ENCODE results near the gene ZNF185. TPM values are rescaled to one million over a fixed set of nuclear protein-coding genes. Genes with fewer than 3 reads are reported as not detected.

ZNF185 gene
- total and polyA plus RNA-seq, 9 donors = 3.5 to 28.7 (median 10.0) TPM

DNA sequence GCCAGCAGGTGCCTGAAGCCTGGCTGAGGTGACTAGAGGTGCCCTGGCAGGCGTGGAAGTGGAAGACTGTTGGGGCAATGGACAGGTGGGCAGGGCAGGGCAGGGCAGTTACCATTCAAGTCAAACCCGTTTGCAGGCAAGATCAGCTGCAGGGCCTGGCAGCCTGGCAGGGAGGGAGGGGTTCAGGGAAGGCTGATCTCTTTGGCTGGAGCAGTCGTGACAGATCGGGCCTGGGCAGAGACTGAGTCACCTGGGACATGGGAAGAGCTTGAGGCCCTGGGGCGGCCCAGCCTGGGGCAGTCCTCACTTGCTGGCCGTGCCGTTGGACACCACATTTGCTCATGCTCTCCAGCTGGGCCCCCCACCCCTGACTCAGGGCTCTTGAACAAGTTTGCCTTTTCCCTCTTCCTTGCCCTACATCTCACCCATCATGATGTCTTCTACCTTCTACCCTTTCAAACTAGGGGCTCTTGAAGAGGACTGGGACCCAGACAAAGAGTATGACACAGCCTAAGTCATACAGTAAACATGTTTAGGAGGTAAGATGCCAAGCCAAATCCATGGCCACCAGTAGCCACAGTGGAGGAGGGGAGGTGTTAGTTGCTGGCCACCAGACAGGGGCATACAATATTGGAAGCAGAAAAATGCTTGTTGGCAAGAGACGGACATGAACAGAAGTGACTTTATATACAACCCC is 2.0 kb upstream of the ZNF185 start:
- intact Hi-C loops (cut with DNase I) = no loop called here
- DNase-seq = no peak
- H3K4me1 ChIP-seq (ENCODE audit: insufficient read depth) = no peaks in the 10 kb centered on the region
- no peak for TF ChIP-seq POLR2A (IDR thresholded peaks at IDR 0.05)
- TF ChIP-seq EP300 (IDR thresholded peaks at IDR 0.05) = no peak
- TF ChIP-seq, protein P1, sequence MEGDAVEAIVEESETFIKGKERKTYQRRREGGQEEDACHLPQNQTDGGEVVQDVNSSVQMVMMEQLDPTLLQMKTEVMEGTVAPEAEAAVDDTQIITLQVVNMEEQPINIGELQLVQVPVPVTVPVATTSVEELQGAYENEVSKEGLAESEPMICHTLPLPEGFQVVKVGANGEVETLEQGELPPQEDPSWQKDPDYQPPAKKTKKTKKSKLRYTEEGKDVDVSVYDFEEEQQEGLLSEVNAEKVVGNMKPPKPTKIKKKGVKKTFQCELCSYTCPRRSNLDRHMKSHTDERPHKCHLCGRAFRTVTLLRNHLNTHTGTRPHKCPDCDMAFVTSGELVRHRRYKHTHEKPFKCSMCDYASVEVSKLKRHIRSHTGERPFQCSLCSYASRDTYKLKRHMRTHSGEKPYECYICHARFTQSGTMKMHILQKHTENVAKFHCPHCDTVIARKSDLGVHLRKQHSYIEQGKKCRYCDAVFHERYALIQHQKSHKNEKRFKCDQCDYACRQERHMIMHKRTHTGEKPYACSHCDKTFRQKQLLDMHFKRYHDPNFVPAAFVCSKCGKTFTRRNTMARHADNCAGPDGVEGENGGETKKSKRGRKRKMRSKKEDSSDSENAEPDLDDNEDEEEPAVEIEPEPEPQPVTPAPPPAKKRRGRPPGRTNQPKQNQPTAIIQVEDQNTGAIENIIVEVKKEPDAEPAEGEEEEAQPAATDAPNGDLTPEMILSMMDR (IDR thresholded peaks at IDR 0.05) = no peak
- no peaks in the 10 kb centered on the region for H3K36me3 ChIP-seq
- no peaks in the 10 kb centered on the region for H3K9me3 ChIP-seq
- H3K27me3 ChIP-seq = no peaks in the 10 kb centered on the region
- WGBS, 3 donors = 71 to 87% (median 84%) methylated on average over 8 of the region's 8 CpGs
- no peak overlapping the region for H3K27ac ChIP-seq
- H3K4me3 ChIP-seq = no peak overlapping the region

DNA sequence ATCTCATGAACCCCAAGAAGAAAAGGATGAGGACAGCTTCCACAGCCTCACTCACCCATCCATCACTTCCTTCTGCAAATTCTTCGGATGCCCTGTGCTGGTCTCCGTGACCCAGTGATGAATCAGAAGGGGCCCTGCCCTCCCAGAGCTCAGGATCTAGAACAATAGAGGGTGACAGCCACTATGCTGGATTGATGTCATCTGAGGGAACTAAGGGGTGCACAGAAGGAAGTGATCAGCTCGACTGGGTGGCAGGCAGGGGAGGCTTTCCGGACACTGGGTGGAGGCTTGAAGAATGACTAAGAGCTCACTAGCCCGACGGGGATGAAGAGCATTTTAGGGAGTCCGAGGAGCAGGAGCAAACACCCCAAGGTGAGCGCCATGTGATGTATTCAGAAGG is 1.4 kb upstream of the ZNF185 start:
- Histone ChIP-seq H3K36me3 (no peaks in the 10 kb centered on the region), H3K4me3 (no peak overlapping the region), H3K9me3 (no peaks in the 10 kb centered on the region), H3K27ac (no peak overlapping the region), H3K27me3 (no peaks in the 10 kb centered on the region), H3K4me1 (ENCODE audit: insufficient read depth) (no peaks in the 10 kb centered on the region)
- TF ChIP-seq POLR2A (IDR thresholded peaks at IDR 0.05) (no peak), EP300 (IDR thresholded peaks at IDR 0.05) (no peak)
- TF ChIP-seq, protein P1 (IDR thresholded peaks at IDR 0.05) = no peak
- WGBS, 3 donors = 74 to 84% (median 78%) methylated on average over 8 of the region's 8 CpGs
- intact Hi-C loops (cut with DNase I) = no loop called here
- DNase-seq = no peak

DNA sequence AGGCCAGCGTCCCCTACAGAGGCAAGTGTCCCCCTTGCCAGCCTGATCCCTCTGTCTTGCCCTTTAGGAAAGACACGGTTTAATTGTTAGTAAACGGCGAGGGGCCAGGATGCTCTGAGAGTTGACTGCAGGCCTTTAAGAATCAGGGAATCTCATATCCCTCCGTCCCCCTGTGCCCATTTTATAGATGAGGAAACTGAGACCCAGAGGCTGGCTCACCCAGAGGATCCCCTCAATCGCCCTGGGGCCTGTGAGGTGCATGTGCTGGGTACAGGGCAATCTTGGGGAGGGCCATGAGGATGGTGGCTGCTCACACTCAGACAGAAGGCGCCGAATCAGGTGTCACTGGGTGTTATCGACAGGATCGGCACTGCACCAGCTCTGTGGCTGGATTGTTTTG is 575 bp downstream of the ZNF185 start:
- TF ChIP-seq EP300 (IDR thresholded peaks at IDR 0.05) = no peak
- no peaks in the 10 kb centered on the region for H3K9me3 ChIP-seq
- H3K27ac ChIP-seq = no peak overlapping the region
- DNase-seq = no peak
- no peaks in the 10 kb centered on the region for H3K36me3 ChIP-seq
- 61 to 68% (median 65%) methylated on average over 10 of the region's 10 CpGs for WGBS, 3 donors
- no peaks in the 10 kb centered on the region for H3K27me3 ChIP-seq
- intact Hi-C loops (cut with DNase I) = no loop called here
- H3K4me3 ChIP-seq = no peak overlapping the region
- no peaks in the 10 kb centered on the region for H3K4me1 ChIP-seq (ENCODE audit: insufficient read depth)

DNA sequence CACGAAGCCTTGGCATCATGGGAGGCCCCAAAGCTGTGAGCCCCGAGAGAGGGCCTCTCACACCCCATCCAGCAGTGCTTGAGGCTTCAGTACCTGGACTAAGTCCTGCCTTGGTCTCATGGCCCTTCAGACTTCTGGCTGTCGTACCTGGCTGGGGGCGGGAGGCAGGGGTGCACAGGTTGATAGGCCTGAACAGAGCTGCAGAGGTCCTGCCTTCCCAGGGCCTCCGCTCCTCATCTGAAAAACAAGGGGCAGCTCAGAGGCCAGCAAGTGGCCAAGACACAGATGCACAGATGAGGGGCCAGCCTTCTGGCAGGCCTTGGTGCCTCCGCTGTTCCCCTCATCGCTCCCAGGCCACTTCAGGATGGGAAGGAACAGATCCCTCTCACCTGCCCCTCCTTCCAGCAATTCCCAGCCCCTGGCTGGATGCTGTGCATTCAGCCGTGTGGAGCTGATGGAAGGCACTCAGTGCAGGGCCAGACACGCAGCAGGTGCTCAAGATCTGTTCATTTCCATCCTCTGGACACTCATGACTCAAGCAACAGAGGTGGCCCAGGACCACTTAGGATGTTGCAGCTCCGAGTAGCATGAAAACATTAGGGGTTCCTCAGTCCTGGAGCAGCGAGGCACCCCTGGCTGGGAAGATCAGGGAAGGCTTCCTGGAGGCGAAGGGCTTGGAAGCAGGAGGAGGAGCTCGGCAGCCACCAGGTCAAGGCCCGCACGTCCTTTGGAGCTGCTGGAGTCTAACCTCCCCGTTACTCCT is 1.4 kb downstream of the ZNF185 start:
- Histone ChIP-seq H3K27ac (no peak overlapping the region), H3K4me3 (no peak overlapping the region), H3K27me3 (no peaks in the 10 kb centered on the region), H3K4me1 (ENCODE audit: insufficient read depth) (no peaks in the 10 kb centered on the region), H3K36me3 (no peaks in the 10 kb centered on the region), H3K9me3 (no peaks in the 10 kb centered on the region)
- WGBS, 3 donors = 82 to 86% (median 85%) methylated on average over 15 to 16 of the region's 16 CpGs
- no peak for DNase-seq
- no peak for TF ChIP-seq POLR2A (IDR thresholded peaks at IDR 0.05)
- TF ChIP-seq EP300 (IDR thresholded peaks at IDR 0.05) = no peak
- TF ChIP-seq, protein P1 (IDR thresholded peaks at IDR 0.05) = no peak
- intact Hi-C loops (cut with DNase I) = no loop called here
